ENCODE data around the gene TNFAIP6.
"Not testable (repeated sequence)": the region's sequence is repeated elsewhere in the genome, so short reads cannot be mapped to it uniquely, and the experiment has no call there.

TNFAIP6 gene, protein sequence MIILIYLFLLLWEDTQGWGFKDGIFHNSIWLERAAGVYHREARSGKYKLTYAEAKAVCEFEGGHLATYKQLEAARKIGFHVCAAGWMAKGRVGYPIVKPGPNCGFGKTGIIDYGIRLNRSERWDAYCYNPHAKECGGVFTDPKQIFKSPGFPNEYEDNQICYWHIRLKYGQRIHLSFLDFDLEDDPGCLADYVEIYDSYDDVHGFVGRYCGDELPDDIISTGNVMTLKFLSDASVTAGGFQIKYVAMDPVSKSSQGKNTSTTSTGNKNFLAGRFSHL

GRCh38 chr2:151357359-151357758, at the start of gene TNFAIP6:
Gene TNFAIP6, plus strand, starts transcription at chr2:151357592. Its CDS starts 75 bp downstream, at chr2:151357667.
- no peak for DNase-seq

DNA sequence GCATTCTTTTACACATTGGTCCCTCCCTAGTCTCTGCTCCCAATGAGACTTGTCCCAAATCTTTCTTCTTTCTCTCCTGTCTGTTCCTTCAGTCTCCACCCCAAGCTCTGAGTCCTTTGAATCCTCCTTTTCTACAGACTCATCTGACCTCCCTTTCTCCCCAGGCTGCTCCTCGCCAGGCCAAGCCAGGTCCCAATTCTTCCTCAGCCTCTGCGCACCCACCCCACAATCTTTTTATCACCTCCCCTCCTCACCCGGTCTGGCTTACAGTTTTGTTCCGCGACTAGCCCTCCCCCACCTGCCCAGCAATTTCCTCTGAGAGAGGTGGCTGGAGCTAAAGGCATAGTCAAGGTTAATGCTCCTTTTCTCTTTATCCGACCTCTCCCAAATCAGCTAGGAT, 47.1 kb upstream of the TNFAIP6 start:
- not testable (repeated sequence) for DNase-seq

DNA sequence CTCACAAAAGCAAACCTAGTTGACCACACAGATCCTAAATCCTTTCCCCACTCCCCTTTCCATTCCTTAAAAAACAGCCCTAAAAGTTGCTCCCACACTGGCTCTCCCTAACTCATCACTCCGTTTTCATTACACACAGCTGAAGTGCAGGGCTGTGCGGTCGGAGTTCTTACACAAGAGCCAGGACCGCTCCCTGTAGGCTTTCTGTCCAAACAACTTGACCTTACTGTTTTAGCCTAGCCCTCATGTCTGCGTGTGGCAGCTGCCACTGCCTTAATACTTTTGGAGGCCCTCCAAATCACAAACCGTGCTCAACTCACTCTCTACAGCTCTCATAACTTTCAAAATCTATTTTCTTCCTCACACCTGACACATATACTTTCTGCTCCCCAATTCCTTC, 45.0 kb upstream of the TNFAIP6 start:
- not testable (repeated sequence) for DNase-seq

- peak; percentile 60 for DNase-seq
Observed at GRCh38 chr2:151315381-151315903, 42.0 kb upstream of the TNFAIP6 start.

- no peak for DNase-seq
Observed at GRCh38 chr2:151325581-151326095, 31.8 kb upstream of the TNFAIP6 start.

DNA sequence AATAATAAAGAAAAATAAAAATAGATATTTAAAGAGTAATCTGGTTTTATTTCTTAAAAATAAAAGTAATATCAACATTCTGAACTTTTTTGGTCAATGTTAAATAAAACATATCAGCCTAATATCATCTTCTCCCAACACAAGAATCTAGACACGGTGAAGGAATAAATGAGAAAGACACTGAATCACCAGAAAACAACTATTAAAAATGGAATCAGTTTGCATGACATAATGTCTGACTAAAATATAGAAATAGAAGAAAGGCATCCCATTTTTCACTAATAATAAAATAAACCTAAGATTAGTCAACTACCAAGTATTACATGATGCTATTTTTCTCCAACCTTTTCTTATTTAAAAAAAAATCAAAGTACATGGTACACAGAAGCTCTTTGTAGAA, 30.8 kb upstream of the TNFAIP6 start:
- DNase-seq = no peak

- DNase-seq = no peak
Observed at GRCh38 chr2:151329998-151330397, 27.4 kb upstream of the TNFAIP6 start.

- no peak for DNase-seq
Observed at GRCh38 chr2:151333083-151333482, 24.3 kb upstream of the TNFAIP6 start.

DNA sequence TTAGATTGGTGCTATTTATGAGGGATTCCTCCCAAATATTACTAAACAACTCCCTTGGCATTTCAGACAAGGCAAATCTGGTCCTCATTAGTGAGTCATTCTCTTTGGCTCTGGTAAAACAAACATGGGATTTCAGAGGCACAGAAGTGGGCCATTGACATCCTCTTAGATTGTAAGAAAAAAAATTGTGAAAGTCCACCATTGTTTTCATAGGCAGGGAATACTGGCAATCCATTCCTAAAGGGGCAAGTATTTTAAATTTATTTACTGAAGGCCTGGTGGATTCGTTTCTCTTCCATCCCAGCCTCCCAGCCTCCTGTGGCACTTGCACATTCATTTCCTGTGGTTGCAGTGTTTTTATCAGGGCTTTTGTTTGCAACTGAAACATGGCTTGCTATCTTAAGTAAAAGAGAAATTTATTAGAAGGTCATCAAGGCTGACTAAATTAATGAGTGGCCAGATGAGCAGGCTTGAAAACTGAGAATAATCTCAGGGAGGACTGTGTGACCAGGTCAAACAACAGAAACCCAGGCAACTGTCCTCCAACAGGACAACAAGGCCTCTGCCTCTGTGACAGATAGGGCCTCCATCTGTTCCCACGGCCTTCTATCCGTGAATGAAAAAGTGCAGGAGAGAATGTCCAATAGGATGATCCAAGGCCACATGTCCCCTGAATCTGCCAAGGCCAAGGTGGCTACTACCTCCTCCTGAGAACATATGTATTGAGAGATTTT, 23.1 kb upstream of the TNFAIP6 start:
- DNase-seq = no peak

GRCh38 chr2:151336863-151337371, 20.5 kb upstream of the TNFAIP6 start:
- peak; percentile 7 for DNase-seq

DNA sequence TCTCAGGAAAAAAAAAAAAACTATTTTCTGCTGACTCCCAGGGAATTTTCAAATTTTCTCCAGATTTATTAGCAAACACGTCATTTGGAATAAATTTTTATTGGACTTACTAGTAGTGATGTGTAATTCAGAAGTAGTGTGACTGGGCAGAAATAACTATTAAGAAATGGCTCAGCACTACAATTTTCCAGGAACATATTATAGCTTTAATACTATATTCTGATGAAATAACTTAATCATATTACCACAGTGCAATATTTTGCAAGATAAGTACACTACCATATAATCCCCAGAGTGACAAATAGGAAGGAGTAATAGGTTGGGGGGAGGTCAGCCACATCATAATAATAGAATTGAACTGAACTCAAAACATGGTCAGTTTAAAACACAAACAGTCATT, 19.7 kb upstream of the TNFAIP6 start:
- DNase-seq = no peak

GRCh38 chr2:151338115-151338514, 19.3 kb upstream of the TNFAIP6 start:
- no peak for DNase-seq

- no peak for DNase-seq
Observed at GRCh38 chr2:151343073-151343472, 14.3 kb upstream of the TNFAIP6 start.

GRCh38 chr2:151344191-151344590, 13.2 kb upstream of the TNFAIP6 start:
- not testable (repeated sequence) for DNase-seq

GRCh38 chr2:151344906-151345305, 12.5 kb upstream of the TNFAIP6 start:
- DNase-seq = no peak

DNA sequence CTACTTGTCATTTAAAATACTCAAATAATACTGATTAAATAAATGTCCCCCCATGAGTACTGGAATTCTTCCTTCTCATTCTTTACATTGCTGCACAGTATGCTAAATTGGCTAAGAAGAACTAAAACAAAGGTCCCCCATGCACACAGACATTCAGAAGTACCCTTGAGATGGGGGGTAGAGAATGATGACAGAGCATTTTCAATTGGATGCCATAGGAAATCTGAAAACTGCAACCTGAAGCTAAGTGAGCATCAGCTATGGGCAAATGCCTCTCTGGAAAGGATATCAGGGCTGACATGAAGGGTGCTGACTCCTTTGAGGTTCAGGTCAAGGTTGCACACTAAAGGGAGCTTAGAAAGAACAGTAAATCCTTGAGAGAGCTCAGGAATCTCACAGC, 10.1 kb upstream of the TNFAIP6 start:
- no peak for DNase-seq

- DNase-seq = no peak
Observed at GRCh38 chr2:151347906-151348305, 9.5 kb upstream of the TNFAIP6 start.

- no peak for DNase-seq
Observed at GRCh38 chr2:151350579-151351195, 6.7 kb upstream of the TNFAIP6 start.

GRCh38 chr2:151353995-151354394, 3.4 kb upstream of the TNFAIP6 start:
- no peak for DNase-seq

GRCh38 chr2:151354807-151355206, 2.6 kb upstream of the TNFAIP6 start:
- no peak for DNase-seq

DNA sequence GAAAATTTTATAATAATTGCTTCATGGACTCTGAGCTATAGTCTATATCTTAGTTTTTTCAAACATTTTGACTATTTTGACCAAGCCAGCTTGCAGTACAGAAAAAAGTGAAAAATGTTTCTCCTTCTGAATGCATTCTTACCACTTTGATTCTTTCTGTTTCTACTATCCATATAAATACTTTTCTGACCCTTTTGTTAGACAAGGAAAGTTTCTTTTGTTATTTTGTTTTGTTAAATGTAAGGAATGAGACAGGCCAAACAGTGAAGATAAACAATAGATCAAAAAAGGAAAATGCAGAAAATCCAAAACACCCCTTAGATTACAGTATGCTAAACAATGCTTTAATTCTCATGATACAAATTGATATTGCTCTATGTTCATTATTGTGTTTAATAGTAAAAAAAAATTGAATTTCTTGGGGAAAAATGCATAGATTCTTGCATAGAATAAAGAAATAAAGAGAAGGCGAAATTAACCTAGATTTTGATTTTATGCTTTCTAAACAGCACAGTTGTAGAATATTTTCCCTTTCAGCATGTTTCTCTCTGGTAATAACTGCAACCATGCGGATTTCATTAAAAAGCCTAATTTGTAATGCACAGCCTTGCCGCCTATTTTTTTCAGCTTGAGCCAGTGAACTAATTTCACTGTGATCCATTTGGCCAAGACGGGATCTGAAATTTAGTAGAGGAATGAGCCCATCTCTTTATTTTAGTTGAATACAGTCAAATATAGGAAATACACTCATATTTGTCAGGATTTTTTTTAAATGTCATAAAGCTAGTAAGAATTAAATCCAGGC, 976 bp downstream of the TNFAIP6 start:
- no peak for DNase-seq

- DNase-seq = no peak
Observed at GRCh38 chr2:151359768-151360461, 2.5 kb downstream of the TNFAIP6 start.

All from NCI-H82 (cell line).